NCI-H2171 (cell line): Measurements from ENCODE around the gene PRKCB.
"Not testable (repeated sequence)": the region's sequence is repeated elsewhere in the genome, so short reads cannot be mapped to it uniquely, and the experiment has no call there.

ENCODE experiments used
- DNase-seq: peaks from one replicate; lab custom pipeline; 2025; lab: John Stamatoyannopoulos, UW

Gene PRKCB

GRCh38 chr16:24135624-24136565, 300.1 kb downstream of the PRKCB start:
- DNase-seq, result no peak

GRCh38 chr16:24138024-24138423, 302.2 kb downstream of the PRKCB start:
- DNase-seq, result no peak

GRCh38 chr16:24138575-24138974, 302.8 kb downstream of the PRKCB start:
- no peak for DNase-seq

GRCh38 chr16:24139282-24139681, 303.5 kb downstream of the PRKCB start:
- DNase-seq, result no peak

- no peak for DNase-seq
These were observed 304.9 kb downstream of the PRKCB start for GRCh38 chr16:24140730-24141129.

GRCh38 chr16:24141466-24141865, 305.7 kb downstream of the PRKCB start:
- no peak for DNase-seq

GRCh38 chr16:24141917-24142316, 306.1 kb downstream of the PRKCB start:
- no peak for DNase-seq

- no peak for DNase-seq
These were observed 310.1 kb downstream of the PRKCB start for GRCh38 chr16:24145927-24146326.

- no peak for DNase-seq
These were observed 310.7 kb downstream of the PRKCB start for GRCh38 chr16:24146518-24146917.

- no peak for DNase-seq
These were observed 313.3 kb downstream of the PRKCB start for GRCh38 chr16:24149102-24149501.

- no peak for DNase-seq
These were observed 314.5 kb downstream of the PRKCB start for GRCh38 chr16:24150282-24150681.

GRCh38 chr16:24151482-24151939, 315.7 kb downstream of the PRKCB start:
- no peak for DNase-seq

- not testable (repeated sequence) for DNase-seq
These were observed 316.3 kb downstream of the PRKCB start for GRCh38 chr16:24152048-24152447.

GRCh38 chr16:24152826-24153225, 317.0 kb downstream of the PRKCB start:
- DNase-seq, result no peak

GRCh38 chr16:24156777-24157176, 321.0 kb downstream of the PRKCB start:
- no peak for DNase-seq

GRCh38 chr16:24163935-24164334, 328.2 kb downstream of the PRKCB start:
- DNase-seq, result no peak

- no peak for DNase-seq
These were observed 328.6 kb downstream of the PRKCB start for GRCh38 chr16:24164416-24164815.

GRCh38 chr16:24165273-24165672, 329.5 kb downstream of the PRKCB start:
- no peak for DNase-seq

- DNase-seq, result no peak
These were observed 331.1 kb downstream of the PRKCB start for GRCh38 chr16:24166661-24167528.

- DNase-seq, result no peak
These were observed 333.1 kb downstream of the PRKCB start for GRCh38 chr16:24168856-24169255.

GRCh38 chr16:24170407-24170806, 334.6 kb downstream of the PRKCB start:
- no peak for DNase-seq

- no peak for DNase-seq
These were observed 338.7 kb downstream of the PRKCB start for GRCh38 chr16:24174504-24174903.

GRCh38 chr16:24174957-24175356, 339.2 kb downstream of the PRKCB start:
- no peak for DNase-seq
